ENCODE data around the gene MGAT5B.
"Not testable (repeated sequence)": the region's sequence is repeated elsewhere in the genome, so short reads cannot be mapped to it uniquely, and the experiment has no call there.

MGAT5B gene

DNA sequence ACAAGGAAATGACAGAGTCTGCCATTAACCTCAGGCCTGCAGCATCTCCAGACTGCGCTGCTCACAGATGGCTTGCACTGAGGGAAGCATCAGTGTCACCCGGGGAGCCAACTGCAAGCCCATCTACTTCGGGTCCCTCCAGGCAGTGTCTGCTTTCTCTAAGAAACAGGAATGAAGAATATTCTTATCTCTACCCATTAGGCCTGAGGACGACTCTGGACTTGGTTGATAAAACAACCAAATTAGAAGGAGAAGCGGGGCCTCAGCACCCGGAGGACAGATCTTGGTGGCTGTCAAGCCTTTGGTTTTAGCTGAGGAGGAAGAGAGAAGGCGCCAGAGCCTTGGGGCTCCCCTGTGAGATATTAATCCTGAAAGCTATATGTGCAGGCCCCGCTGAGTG is 19.5 kb upstream of the MGAT5B start:
- DNase-seq (ENCODE audit: low read depth in 3 of 3), result no peak

DNA sequence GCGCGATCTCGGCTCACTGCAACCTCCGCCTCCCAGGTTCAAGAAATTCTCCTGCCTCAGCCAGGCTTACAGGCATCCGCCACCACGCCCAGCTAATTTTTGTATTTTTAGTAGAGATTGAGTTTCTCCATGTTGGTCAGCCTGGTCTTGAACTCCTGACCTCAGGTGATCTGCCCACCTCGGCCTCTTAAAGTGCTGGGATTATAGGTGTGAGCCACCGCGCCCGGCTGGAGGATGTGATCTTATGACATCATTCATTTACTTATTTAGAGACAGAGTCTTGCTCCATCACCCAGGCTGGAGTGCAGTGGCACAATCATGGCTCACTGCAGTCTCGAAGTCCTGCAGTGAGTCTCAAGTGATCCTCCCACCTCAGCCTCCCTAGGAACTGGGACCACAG is 19.0 kb upstream of the MGAT5B start:
- not testable (repeated sequence) for DNase-seq (ENCODE audit: low read depth in 3 of 3)

DNA sequence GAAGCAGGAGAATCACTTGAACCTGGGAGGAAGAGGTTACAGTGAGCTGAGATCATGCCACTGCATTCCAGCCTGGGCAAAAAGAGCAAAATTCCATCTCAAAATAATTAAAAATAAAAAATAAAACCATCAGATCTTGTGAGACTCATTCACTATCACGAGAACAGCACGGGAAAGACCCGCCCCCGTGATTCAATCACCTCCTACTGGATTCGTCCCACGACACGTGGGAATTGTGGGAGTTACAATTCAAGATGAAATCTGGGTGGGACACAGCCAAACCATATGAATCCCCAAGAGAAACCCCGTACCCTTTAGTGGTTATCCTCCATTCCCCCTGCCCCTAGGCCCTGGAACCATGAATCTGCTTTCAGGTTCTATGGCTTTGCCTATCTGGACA is 15.4 kb upstream of the MGAT5B start:
- no peak for DNase-seq (ENCODE audit: low read depth in 3 of 3)

DNA sequence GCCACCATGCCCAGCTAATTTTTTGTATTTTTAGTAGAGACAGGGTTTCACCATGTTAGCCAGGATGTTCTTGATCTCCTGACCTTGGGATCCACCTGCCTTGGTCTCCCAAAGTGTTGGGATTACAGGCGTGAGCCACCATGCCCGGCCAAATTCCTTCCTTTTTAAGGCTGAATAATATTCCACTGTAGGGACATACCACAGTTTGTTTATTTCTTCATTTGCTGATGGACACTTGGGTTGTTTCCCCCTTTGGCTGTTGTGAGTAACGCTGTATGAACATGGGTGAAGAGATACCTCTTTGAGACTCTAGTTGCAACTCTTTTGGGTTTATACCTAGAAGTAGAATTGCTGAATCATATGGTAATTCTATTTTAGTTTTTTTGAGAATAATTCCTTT is 13.1 kb upstream of the MGAT5B start:
- DNase-seq (ENCODE audit: low read depth in 3 of 3), result no peak

DNA sequence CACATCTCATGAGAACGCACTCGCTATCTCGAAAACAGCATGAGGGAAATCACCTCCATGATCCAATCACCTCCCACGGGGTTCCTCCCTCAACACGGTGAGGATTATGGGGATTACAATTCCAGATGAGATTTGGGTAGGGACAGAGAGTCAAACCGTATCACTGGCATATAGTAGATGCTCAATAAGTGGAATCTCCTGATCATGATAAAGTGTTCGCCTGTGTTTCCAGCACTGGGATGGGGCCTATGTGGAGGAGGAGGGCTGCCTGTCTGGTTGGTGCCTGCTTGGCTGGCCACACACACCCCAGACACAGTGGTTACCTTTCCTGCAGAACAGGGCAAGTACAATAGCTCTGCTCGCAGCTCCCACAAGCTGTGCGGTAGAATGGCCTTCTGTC is 6.1 kb upstream of the MGAT5B start:
- DNase-seq (ENCODE audit: low read depth in 3 of 3), result no peak

DNA sequence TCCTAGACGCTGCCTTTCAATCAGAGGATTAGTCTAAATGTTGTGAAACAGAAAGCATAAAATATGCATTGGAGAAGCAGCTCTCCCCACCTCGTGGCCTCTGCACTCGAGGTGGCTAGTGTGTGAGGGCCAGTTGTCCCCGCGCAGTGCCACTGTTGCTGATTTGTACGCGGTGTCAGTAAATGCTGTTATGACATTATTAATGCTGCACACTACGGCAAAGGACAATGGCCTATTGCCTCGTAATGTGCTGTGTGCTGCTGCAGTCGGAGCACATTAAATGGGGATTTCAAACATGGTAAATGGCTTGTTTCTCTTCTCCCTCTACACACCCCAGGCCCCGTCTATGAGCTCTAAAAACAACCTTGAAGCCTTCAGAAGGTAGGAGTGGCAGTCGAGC is 5.7 kb upstream of the MGAT5B start:
- no peak for DNase-seq (ENCODE audit: low read depth in 3 of 3)

DNA sequence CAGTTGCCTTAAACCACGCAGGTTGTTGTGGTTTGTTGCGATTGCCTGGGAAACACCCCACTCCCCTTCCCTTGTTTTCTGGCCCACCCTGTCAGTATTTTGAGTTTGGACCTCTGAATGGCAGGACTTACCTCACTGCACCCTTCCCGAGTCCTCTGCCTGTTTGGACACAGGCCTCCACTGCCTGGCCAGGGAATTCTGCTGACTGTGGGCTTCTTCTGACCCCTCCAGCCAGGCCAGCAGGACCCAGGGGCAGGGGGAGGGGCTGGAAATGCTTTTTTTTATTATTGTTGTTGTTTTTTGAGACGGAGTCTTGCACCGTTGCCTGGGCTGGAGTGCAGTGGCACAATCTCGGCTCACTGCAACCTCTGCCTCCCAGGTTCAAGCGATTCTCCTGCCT is 4.2 kb upstream of the MGAT5B start:
- DNase-seq (ENCODE audit: low read depth in 3 of 3), result no peak

DNA sequence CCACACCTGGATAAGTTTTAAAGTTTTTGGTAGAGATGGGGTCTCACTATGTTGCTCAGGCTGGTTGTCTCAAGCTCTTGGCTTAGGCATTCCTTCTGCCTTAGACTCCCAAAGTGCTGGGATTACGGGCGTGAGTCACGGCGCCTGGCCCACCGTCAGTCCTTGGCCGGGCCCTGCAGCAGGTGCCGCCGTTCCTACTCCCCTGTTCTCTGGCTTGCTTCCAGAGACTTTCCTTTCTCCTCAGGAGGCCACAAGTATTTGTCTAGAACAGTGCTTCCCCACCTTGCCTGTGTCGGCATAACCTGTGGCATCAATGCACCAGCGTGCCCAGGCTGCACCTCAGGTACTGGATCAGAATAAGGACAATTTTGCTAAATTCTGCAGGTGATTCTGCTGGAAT is 3.0 kb upstream of the MGAT5B start:
- no peak for DNase-seq (ENCODE audit: low read depth in 3 of 3)

DNA sequence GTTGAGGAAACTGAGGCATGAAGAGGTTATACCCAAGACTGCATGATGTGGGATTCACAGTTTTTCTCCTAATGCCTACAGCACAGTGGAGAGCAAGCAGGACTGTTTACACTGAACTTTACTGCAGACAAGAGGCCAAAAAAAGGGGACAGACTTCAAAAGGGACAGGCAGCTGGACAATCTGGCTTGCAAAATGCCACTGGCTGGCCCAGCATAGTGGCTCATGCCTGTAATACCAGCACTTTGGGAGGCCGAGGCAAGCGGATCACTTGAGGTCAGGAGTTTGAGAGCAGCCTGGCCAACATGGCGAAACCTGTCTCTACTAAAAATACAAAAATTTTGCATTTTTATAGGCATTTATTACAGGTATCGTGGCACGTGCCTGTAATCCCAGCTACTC is 2.0 kb upstream of the MGAT5B start:
- DNase-seq (ENCODE audit: low read depth in 3 of 3), result no peak

DNA sequence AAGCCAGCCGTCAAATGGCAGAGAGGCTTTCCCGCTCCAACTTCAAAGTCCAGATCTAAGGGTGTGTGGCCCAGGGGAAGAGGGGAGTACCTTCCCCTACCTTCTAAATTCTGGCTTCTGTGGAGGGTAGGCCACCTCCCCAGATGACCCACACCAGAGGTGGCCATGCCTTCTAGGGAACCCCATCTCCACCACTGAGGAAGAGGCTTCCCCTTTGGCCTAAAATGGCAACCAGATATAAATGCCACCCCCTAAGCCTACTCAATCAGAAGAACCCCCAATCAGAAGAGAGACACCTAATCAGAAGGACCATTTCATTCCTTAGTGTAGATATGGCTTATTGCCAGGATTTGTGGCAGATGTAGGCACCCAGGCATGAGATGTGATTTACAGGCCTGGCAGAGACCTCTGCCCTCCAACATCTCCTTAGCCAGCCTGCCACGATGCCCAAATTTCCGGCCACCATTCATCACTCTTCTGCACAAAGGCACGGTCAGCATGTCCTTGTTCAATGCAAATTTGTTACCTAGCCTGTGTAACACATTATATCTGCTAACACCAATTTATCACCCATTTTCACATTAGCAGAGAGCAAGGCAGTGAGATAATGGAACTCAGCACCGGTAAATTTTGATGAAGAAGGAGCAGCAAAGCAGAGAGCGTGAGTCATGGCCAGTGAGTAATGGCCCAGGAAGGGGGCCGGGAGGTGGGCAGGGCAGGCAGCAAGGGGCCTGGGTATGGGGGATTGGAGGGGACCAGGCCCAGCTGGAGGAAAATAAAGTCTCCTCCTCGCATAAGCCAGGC is 1.2 kb upstream of the MGAT5B start:
- DNase-seq (ENCODE audit: low read depth in 3 of 3), result no peak

DNA sequence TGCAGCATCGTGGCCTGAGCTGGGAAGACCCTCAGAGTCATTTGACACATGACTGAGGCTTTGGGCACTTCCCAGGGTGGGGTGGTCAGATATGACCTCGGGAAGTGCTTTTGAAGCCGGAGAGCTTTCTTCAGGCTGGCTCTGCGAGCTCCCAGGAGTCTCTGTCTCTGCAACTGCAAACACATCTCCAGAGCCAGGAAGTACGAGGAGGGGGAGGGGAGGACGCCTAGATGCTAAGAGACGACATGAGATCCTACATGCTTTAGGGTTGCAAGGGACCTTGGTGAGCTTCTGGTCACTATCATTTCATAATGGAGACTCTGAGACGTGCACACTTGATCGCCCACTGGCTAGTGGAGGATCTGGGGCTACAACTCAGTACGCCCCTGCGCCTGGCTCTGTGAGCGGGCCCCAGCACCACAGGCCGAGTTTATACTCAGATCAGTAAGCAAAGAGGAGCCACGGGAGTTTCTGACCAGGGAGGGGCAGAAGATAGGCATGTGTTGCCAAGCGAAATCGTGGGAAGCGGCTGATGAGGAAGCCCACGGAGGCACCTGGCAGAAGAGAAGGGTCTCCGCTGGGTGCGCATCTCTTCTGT is 527 bp upstream of the MGAT5B start:
- DNase-seq (ENCODE audit: low read depth in 3 of 3), result no peak

DNA sequence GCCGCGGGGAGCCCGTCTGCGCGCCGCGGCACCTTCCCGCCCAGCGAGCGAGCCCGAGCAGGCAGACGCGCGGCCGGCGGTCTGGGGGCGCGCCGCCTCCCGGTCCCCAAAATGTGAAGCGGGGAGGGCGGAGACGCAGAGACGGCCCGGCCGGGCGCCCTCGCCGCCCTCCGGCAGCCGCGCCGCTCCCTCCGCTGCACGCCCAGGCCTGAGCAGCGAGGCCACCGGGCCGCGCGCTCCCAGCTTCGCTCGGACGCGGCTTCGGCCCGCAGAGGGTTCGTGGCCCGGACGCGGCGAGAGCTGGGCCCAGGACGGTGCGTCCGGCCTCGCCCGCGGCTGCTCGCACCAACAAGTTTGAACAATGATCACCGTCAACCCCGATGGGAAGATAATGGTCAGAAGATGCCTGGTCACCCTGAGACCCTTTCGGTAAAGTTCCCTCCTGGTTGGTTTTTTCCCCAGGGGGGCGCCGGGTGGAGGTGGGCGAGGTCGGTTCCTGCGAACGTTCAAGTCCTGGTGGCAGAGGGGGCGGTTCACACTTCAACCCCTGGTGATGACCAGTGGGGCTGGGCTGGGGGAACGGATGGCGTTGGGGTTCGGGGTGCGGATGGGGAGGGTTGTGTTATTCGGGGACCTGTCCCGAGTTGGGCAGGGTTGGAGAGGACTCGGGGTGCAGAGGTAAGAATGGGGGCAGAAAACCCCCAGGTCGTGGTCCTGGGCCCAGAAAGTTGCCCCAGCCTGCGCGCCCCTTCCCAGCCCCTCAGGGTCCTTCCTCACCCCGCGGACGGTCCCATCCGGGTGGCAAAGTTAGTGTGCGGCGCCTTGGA is 678 bp downstream of the MGAT5B start:
- DNase-seq (ENCODE audit: low read depth in 3 of 3), result peak in 1 of 3 experiments; percentile 30

DNA sequence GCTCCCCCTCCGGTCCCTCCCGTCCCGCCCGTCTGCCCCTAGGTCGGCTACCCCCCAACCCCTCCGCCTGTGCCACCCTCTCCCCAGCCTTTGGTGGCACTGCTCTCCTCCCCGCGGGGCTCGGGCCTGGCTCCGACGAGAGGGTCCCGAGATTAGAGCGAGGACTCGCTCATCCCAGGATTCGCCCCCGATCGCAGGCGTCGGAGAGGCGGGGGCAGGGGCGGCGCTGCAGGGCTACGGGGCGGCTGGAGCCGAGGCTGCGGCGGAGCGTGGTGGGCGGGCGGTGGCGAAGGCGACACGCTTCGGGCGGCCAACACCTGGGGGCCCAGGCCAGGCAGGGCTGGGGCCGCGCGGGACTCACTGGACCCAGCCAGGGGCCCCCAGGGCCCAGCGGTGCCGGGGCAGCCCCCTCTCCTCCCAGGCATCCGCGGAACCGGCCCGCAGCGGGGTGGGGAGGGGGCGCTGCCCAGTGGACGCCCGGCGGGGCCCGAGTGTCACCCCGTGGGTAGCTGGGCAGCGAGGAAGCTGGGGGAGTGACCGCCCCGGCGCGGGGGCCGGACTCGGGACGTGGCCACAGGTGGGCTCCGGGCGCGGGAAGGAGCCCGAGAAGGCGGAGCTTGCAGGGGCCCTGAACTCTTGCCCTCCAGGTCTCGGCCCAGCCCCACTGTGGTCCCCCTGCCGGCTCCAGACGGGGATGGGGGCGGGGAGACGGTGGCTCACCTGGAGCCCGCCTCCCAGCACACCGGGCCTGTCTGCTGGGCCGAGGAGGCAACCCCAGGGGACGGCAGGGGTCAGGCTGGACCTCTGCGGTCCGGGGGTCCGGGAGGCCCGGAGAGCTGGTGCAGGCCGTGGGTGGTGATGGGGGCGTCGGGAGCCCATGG is 1.5 kb downstream of the MGAT5B start:
- no peak for DNase-seq (ENCODE audit: low read depth in 3 of 3)

DNA sequence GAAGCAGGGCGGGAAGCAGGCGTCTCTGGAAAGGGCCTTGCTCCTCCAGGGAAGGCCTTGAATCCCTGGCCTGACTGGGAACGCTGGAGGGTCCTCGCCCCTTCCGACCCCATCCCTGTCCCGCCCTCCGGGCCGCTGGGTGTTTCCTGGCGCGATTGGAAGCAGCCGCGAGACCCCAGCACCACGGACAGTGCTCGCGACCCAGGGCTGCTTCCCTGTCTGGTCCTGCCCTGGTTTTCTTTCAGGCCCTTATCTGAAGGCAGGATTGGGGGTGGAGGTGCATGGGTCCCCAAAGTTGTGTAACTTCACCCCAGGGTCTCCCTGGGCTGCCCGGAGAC is 2.1 kb downstream of the MGAT5B start:
- no peak for DNase-seq (ENCODE audit: low read depth in 3 of 3)

DNA sequence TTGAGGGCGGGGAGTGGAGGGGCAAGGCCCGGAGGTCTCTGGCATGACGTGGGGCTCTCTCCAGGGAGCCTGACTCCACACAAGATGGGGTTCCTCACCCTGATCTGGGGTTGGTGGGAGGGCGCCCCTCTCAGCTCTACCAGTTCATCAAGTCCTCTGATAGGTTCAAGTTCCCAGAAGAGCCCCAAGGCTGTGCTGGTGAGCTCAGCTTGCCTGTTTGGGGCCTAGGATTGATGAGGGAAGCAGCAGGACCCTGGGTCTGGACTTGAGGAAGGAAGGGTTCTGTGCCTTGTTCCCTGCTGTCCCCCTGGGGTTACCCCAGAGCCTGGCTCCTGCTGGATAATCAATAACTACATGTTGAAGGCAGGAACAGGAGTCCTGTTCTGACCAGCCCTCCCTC is 3.5 kb downstream of the MGAT5B start:
- DNase-seq (ENCODE audit: low read depth in 3 of 3), result no peak

DNA sequence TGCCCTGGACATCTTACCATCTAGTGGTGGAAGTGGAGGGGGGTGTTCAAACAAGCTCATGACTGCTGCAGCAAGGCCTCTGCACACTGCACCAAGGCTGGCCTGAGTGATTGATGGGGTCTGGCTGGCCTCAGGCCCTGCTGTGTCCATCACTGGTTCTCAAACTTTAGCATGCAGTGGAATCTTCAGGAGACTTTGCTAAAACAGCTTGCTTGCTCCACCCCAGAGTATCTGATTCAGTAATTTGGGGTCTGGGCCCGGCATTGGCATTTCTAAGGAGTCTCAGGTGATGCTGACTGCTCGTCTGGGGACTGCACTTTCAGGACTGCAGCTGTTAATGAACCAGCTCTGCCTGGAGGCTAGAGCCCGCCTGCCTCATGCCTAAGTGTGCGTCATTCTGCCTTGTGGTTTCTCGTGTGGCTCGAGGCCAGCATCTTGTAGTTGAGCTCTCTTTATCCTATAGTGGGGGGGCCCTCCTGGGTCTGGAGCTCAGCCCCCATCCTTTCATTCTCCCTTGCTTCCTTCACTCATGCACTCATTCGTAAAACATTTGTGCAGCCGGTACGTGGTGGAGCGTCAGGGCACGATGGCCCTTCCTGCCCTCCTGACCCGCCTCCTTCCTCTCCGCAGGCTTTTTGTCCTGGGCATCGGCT is 4.1 kb downstream of the MGAT5B start:
- no peak for DNase-seq (ENCODE audit: low read depth in 3 of 3)

DNA sequence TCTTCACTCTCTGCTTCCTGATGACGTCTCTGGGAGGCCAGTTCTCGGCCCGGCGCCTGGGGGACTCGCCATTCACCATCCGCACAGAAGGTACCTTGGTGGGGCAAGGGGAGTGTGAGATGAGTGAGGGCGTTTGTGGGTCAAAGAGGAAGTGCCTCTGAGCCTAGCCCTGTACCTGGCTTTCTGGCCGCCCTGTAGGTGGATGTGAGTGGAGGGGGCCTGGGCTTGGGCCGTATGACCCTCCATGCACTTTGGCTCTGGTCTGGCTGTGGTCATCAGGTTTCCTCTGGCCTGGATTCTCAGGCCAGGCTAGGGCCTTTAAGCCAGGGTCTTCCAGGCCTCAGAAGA is 4.6 kb downstream of the MGAT5B start:
- DNase-seq (ENCODE audit: low read depth in 3 of 3), result no peak

DNA sequence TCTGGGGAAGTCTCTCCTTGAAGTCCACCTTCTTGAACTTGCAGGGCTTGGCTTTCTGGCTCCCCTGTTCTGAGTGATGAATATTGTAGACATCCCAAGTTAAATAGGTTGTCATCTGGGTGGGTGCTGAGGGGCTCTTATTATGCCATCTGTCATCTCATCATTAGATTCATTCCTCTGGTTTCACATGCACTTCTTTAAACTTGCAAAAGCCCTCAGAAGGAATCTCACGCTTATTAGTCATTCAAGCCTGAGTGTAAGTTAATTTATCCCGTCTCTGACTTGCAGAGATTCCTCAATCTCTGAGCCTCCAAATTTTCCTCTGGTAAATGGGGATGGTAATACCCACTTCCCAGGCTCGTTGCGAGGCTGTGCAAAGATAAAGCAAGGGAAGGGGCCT is 5.7 kb downstream of the MGAT5B start:
- no peak for DNase-seq (ENCODE audit: low read depth in 3 of 3)

DNA sequence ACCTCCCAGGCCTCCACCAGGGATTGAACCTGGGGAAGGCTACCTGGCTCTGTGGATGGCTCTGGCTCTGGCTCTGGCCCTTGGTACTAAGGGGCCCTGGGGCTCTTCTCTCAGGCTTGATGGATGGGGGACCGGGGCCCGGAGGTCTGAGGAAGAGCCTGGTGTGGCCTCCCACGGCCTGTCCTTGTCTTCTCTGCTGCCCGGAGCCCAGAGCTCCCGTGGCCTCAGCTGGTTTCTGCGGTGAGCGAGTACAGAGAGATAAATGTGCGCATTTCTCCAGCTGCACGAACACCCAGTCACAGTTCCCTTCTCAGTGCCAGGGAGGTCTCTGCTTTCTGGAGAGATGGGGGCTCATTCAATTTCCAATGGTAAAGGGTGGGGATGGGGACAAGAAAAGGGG is 9.2 kb downstream of the MGAT5B start:
- DNase-seq (ENCODE audit: low read depth in 3 of 3), result no peak

DNA sequence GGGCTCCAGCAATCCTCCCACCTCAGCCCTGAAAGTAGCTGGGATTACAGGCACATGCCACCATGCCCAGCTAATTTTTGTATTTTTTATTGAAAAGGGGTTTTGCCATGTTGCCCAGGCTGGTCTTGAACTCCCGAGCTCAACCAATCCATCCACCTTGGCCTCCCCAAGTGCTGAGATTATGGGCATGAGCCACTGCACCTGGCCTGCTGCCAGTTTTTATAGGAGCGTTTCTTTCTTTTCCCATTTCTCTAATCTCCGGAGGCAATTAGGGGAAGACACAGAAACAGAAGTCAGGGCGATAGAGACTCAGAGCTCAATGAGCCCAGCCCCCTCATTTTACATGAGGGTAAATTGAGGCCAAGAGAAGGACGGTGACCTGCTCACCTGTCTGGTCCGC is 10.4 kb downstream of the MGAT5B start:
- DNase-seq (ENCODE audit: low read depth in 3 of 3), result no peak

DNA sequence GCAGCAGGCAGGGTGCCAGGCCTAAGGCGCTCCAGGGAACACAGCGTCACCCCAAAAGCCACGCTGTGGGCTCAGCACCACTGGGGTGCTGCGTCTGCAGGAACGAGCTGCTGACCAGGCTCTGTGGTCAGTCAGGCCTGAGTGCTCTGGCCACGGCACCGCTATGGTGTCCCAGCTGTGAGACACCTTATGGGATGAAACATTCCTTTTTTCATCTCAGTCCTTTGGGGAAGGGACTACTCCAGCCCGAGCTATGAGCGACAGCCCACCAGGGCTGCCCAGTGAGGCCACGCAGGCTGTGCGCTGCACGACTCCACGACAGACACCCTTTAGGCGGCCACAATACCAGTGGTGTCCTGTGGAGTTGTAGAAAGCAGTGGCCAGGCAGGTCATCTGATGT is 11.1 kb downstream of the MGAT5B start:
- no peak for DNase-seq (ENCODE audit: low read depth in 3 of 3)

DNA sequence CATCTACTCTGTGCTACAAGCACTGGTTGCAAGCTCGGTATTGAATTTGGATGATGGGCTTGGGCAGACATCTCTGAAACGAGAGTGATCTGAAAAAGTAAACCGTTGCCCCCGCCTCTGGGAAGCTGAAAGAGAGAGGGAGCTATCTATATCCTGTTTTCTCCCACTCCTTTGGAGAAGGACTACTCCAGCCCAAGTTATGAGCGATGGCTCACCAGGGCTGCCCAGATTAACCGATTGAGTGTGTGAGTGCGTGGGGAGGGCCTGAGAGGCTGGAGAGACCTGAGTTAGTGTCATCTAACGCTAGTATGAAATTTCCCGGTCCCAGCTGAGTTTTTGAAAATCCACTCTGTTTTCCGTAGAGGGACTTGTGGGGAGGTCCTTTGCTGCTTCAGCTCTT is 11.5 kb downstream of the MGAT5B start:
- DNase-seq (ENCODE audit: low read depth in 3 of 3), result no peak
